Neuron (in vitro differentiated cells): ENCODE data around the gene XKR7.
"Not testable (repeated sequence)": the region's sequence is repeated elsewhere in the genome, so short reads cannot be mapped to it uniquely, and the experiment has no call there.

Experiments used
- H2AFZ ChIP-seq: one replicate; pipeline ENCODE4 v1.6.1; 2013; ENCODE audit warnings: low read depth, mild to moderate bottlenecking, inconsistent platforms, low read length, moderate library complexity
- H3K27me3 ChIP-seq: one replicate; pipeline ENCODE4 v1.6.1; 2013; ENCODE audit warnings: low read length; ENCODE audit not compliant: insufficient read depth
- H3K36me3 ChIP-seq: one replicate; pipeline ENCODE4 v1.6.1; 2013; ENCODE audit warnings: low read length; ENCODE audit not compliant: insufficient read depth
- H3K4me1 ChIP-seq: one replicate; pipeline ENCODE4 v1.6.1; 2013; ENCODE audit warnings: low read length; ENCODE audit not compliant: insufficient read depth
- H3K4me3 ChIP-seq: 2 replicates; pipeline ENCODE4 v1.5.1; 2013; ENCODE audit warnings: mild to moderate bottlenecking, low read length, moderate library complexity
- H3K9me3 ChIP-seq: one replicate; pipeline ENCODE4 v1.6.1; 2013; ENCODE audit warnings: low read length

Gene XKR7

DNA sequence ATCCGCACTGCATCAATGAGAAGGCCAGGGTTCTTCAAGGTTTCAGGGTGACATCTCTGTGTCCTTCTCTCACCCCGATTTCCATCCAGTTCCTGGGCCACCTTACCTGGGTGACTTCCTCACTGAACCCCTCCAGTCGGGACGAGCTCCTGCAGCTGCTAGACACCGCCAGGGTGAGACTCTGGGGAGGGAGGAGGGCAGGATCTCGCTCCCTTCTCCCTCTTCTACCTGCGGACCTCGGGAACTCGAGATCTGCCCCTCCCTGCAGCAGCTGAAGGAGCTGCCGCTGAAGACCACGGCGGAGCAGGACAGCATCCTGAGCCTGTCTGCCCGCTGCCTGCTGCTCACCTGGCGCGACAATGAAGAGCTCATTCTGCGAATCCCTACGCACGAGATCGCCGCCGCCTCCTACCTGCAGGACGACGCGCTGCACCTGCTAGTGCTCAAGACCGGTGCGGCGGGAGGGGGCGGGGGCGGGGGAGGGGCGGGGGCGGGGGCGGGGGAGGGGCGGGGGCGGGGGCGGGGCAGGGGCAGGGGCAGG, 49.8 kb downstream of the XKR7 start:
- peaks cover 35% of the 10 kb centered on the region for H3K27me3 ChIP-seq
- H3K4me3 ChIP-seq, result no peak overlapping the region
- H3K36me3 ChIP-seq, result no peaks in the 10 kb centered on the region

DNA sequence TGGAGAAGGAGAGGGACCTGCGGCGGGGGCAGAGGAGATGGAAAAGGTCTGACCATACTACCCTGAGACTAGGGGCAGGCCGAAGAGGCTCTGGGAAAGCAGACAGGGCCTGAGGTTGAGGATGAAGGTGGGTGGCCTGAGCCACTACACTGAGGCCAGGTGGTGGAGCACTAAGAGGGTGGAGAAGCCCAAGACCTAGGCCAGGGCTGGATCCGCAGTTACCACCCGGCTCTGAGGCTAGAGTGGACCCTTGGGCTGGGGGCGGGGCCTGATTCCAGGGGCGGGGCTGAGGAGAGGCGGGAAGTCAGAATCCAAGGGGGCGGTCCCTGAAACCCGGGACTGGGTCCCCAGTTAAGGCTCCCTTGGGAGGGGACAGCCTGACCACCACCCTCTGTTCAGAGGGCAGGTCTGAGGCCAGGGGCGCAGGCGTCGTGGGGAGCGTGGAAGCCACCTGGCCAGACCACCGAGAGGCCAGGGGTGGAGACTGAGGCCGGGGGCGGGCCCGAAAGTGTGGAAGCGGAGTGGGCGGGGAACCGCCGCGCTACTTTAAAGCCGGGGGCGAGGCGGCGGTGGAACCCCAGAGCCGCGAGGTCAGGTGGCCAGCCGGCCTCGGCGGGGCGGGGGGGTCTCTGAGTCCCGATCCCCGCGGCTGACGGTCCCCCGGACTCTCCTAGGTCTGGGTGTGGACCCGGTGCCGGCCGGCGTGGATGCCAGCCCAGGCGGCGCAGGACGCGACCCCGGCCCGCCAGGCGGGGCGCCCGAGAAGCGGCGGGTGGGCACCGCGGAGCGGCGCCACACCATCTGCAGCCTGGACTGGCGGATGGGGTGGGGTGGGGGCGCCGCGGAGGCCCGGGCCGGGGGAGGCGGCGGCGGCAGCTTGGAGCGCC, 50.6 kb downstream of the XKR7 start:
- Histone ChIP-seq H3K4me1 (no peaks in the 10 kb centered on the region), H3K27me3 (peaks cover 35% of the 10 kb centered on the region), H2AFZ (peak overlapping the region; percentile 69), H3K4me3 (peak overlapping the region; percentile 35), H3K9me3 (no peaks in the 10 kb centered on the region), H3K36me3 (no peaks in the 10 kb centered on the region)

More for the DNA sequence above, 49.8 kb downstream of the XKR7 start:
- no peak overlapping the region for H2AFZ ChIP-seq
- no peaks in the 10 kb centered on the region for H3K4me1 ChIP-seq
- no peaks in the 10 kb centered on the region for H3K9me3 ChIP-seq

DNA sequence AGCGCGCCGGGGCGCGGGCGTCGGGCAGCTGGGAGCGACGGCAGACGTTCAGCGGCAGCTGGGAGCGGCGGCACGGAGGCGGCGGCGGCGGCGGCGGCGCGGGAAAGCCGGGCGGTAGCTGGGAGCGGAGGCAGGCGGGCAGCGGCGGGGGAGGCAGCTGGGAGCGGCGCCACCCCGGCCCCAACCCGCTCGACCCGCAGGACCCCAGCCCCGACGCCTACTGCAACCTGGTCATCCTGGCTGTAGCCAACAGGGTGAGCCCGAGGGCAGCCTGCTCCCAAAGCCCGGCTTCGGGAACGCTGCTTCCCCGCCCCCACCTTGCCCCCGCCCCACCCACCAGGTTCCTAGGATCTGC, 51.2 kb downstream of the XKR7 start:
- Histone ChIP-seq H3K27me3 (peaks cover 35% of the 10 kb centered on the region), H3K4me1 (no peaks in the 10 kb centered on the region), H3K36me3 (no peaks in the 10 kb centered on the region), H3K4me3 (peak overlapping the region; percentile 10), H2AFZ (no peak overlapping the region), H3K9me3 (no peaks in the 10 kb centered on the region)

DNA sequence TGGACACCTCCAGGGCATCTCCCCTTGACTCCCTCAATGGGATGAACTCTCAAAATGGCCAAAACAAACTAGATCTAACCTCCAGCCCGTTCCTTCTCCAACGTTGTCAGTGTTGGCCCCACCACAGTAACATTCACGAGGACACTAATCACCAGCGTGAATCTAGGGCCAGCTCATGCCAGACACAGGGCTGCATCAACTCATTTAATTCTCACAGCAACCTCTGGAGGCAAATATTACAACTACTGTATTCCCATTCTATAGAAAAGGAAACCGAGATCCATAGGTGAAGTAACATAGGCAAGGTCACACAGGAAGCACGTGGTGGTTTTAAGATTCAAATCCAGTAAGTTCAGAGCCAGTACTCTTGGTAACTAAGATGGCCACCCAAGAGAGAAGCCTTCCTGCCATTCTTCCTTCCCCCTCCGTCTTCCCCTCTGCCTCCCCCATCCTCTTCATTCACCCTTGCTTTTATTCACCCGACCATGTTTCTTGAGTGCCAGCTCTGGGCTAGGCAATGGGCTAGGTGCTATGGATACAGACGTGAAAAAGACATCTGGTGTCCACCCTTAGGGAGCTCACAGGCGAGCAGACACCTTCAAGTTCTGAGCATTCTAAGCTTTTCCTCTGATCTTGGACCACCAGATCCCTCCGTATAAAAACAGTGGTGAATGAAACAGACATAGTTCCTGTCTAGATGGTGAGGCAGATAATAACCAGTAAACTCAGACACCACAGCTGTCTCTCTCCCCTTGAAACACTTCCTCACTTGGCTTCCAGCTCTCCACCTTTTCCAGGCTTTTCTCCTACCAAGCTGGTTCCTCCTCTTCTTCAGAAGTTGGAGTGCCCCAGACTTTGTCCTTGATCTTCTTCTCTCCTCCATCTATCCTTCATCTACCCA, 51.9 kb downstream of the XKR7 start:
- Histone ChIP-seq H3K36me3 (no peaks in the 10 kb centered on the region), H2AFZ (no peak overlapping the region), H3K27me3 (peaks cover 35% of the 10 kb centered on the region), H3K9me3 (no peaks in the 10 kb centered on the region), H3K4me1 (no peaks in the 10 kb centered on the region), H3K4me3 (peak overlapping the region; percentile 10)

DNA sequence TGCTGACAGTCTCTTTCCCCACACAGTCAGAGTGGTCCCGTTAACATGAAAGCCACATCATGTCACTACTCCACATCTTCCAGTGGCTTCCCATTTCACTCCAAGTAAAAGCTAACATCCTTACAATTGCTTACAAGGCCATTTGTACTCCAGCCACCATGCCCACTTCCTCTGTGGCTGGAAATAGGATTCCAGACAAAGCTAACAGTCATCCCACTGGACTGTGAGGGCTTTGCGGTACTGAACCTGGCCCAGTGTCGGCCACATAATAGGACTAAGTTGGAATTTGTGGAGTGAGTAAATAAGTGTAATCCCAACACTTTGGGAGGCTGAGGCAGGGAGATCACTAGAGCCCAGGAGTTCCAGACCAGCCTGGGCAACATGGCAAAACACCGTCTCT, 53.1 kb downstream of the XKR7 start:
- Histone ChIP-seq H3K4me3 (no peak overlapping the region), H3K9me3 (no peaks in the 10 kb centered on the region), H3K36me3 (no peaks in the 10 kb centered on the region), H3K4me1 (no peaks in the 10 kb centered on the region), H2AFZ (no peak overlapping the region), H3K27me3 (peaks cover 35% of the 10 kb centered on the region)

DNA sequence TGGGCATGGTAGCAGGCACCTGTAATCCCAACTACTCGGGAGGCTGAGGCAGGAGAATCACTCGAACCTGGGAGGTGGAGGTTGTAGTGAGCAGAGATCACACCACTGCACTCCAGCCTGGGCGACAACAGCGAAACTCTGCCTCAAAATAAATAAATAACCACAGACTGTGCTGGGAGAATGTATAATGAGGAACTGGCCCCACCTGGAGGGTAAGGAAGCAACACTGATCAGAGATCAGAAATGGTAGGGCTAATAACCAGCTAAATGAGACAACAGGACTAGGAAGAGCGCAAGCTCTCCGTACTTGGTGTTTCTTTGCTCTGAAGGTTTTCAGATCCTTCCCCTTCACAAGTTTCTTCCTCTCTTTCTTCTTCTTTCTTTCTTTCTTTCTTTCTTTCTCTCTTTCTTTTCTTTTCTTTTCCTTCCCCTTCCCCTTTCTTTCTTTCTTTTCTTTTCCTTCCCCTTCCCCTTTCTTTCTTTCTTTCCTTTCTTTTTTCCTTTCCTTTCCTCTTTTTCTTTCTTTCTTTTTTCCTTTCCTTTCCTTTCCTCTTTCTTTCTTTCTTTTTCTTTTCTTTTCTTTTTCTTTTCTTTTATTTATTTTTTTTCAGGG, 56.8 kb downstream of the XKR7 start:
- Histone ChIP-seq H2AFZ (no peak overlapping the region), H3K36me3 (no peaks in the 10 kb centered on the region), H3K27me3 (peaks cover 14% of the 10 kb centered on the region), H3K9me3 (no peaks in the 10 kb centered on the region), H3K4me3 (no peak overlapping the region), H3K4me1 (no peaks in the 10 kb centered on the region)

DNA sequence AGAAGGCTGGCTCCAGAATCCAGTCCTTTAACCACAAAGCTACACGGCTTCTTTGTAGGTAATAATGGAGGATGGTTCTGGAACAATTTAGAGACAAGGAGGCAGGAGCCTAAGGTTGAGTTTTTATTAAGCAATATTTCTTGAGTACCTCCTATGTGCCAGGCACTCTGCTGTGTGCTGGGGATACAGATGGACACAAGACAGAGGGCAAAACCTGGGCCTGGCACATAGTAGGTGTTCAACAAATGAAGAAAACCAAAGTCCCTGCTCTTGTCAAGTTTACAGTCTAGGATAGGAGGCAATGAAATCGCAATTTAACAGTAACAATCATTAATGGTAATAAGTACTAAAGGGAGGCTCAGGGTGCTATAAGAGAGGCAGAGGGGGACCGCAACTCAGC, 59.7 kb downstream of the XKR7 start:
- Histone ChIP-seq H2AFZ (no peak overlapping the region), H3K9me3 (no peaks in the 10 kb centered on the region), H3K4me3 (no peak overlapping the region), H3K36me3 (no peaks in the 10 kb centered on the region), H3K4me1 (no peaks in the 10 kb centered on the region), H3K27me3 (peaks cover 4% of the 10 kb centered on the region)

DNA sequence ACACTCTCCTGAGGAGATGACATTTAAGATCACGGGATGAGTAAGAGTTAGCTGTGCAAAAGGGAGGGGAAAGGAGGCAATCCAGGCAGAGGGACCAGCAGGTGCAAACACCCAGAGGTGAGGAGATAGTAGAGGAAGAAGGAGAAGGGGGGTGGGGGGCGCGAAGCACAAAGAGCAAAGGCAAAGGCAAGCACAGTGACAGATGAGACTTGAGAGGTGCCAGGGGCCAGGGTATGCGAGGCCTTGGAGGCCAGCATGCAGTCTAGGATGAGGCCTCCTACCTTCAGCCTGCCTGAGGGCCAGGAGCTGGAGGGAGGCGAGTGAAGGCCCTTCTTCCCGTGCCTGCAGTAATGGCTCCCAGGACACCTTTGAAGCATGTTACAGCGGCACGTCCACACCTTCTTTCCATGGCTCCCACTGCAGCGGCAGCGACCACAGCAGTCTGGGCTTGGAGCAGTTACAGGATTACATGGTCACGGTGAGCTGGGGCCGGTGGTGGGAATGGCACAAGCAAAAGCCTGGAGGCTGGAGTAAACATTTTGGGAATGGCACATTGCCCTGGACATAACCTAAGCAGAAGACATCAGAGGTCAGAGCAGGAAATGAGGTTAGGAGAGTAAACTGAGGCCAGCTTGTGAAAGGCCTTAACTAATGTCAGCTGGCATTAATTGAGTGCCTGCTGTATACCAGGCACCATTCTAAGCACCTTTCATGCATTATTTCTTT, 60.9 kb downstream of the XKR7 start:
- peaks cover 10% of the 10 kb centered on the region for H3K27me3 ChIP-seq
- H3K4me3 ChIP-seq, result no peak overlapping the region
- H3K9me3 ChIP-seq, result no peaks in the 10 kb centered on the region
- H2AFZ ChIP-seq, result no peak overlapping the region
- H3K36me3 ChIP-seq, result no peaks in the 10 kb centered on the region
- no peaks in the 10 kb centered on the region for H3K4me1 ChIP-seq

DNA sequence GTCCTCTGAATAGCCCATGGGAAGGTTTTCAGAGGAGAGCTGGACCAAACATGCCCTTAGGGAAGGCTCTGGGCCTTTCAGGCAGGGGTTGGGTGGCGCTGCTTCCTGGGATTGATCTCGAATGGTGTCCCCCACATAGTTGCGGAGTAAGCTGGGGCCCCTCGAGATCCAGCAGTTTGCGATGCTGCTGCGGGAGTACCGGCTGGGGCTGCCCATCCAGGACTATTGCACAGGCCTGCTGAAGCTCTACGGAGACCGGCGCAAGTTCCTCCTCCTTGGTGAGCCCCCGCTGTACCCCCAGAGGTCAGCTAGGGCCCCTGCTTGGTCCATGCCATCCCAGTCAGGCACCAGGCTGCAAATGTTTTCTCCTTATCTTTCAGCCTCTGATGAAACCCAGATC, 61.6 kb downstream of the XKR7 start:
- H3K4me1 ChIP-seq, result no peaks in the 10 kb centered on the region
- no peak overlapping the region for H2AFZ ChIP-seq
- no peak overlapping the region for H3K4me3 ChIP-seq
- H3K36me3 ChIP-seq, result no peaks in the 10 kb centered on the region
- H3K9me3 ChIP-seq, result no peaks in the 10 kb centered on the region
- peaks cover 16% of the 10 kb centered on the region for H3K27me3 ChIP-seq

DNA sequence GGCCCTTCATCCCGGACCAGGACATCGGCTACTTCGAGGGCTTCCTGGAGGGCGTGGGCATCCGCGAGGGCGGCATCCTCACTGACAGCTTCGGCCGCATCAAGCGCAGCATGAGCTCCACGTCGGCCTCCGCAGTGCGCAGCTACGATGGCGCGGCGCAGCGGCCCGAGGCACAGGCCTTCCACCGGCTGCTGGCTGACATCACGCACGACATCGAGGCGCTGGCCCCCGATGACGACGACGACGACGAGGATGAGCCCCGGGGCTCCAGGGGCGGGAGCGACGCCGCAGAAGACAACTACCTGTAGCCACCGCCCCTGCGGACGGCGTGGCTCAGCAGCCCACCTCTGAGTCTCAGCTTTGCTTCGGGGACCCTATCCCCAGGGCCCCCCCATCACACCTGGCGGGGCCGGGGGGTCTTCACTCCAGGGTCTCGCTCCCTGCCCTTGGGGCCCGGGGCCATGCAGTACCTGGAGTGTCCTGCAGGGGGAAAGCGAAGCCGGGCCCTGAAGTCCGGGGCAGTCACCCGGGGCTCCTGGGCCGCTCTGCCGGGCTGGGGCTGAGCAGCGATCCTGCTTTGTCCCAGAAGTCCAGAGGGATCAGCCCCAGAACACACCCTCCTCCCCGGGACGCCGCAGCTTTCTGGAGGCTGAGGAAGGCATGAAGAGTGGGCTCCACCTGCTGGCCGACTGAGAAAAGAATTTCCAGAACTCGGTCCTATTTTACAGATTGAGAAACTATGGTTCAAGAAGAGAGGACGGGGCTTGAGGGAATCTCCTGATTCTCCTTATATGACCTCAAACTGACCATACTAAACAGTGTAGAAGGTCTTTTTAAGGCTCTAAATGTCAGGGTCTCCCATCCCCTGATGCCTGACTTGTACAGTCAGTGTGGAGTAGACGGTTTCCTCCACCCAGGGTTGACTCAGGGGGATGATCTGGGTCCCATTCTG, 63.3 kb downstream of the XKR7 start:
- Histone ChIP-seq H3K4me3 (no peak overlapping the region), H3K4me1 (no peaks in the 10 kb centered on the region), H3K9me3 (no peaks in the 10 kb centered on the region), H3K27me3 (peaks cover 24% of the 10 kb centered on the region), H3K36me3 (no peaks in the 10 kb centered on the region), H2AFZ (no peak overlapping the region)

DNA sequence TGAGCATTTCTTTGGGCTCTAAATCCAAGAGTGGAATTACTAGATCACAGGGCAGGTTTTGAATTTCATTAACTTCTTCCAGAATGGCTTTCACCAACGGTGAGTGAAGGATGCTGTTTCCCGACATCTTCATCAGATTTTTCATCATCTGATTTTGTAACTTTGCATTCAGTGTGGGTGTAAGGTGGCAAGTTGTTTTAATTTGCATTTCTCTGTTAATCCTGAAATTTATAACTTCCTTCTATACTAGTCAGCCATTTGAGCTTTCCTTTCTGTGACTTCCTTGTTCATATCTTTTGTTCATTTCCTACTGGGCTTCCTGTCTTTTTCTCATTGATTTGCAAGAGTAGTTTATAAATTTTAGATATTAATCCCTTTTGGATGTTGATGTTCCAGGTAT, 65.4 kb downstream of the XKR7 start:
- Histone ChIP-seq H3K9me3 (no peaks in the 10 kb centered on the region), H3K4me1 (no peaks in the 10 kb centered on the region), H2AFZ (no peak overlapping the region), H3K4me3 (no peak overlapping the region), H3K27me3 (peaks cover 24% of the 10 kb centered on the region), H3K36me3 (no peaks in the 10 kb centered on the region)

DNA sequence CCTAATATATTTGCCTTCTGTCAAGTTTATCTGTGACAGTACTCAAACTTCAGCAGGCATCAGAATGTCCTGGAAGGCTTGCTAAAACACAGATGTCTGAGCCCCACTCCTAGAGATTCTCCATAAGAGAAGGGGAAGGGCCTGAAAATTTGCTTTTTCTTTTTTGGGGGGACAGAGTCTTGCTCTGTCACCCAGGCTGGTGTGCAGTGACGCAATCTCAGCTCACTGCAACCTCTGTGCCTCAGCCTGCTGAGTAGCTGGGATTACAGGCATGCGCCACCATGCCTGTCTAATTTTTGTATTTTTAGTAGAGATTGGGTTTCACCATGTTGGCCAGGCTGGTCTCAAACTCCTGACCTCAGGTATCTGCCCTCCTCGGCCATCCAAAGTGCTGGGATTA, 65.8 kb downstream of the XKR7 start:
- H3K27me3 ChIP-seq, result peaks cover 24% of the 10 kb centered on the region
- H3K4me1 ChIP-seq, result not testable (repeated sequence)

More for the DNA sequence above, 65.8 kb downstream of the XKR7 start:
- not testable (repeated sequence) for H3K9me3 ChIP-seq, H2AFZ ChIP-seq, H3K36me3 ChIP-seq, H3K4me3 ChIP-seq
